ENCODE measurements around the gene ZAP70. TPM values are rescaled to one million over a fixed set of nuclear protein-coding genes. Genes with fewer than 3 reads are reported as not detected.
"Not testable (repeated sequence)": the region's sequence is repeated elsewhere in the genome, so short reads cannot be mapped to it uniquely, and the experiment has no call there.

Gene ZAP70
- total RNA-seq, 1 donor, result not detected

- DNase-seq (ENCODE audit: low read depth), result no peak
- TF ChIP-seq CTCF (IDR thresholded peaks at IDR 0.05; ENCODE audit: insufficient read depth, low read length), result no peak
- no peak overlapping the region for H3K4me3 ChIP-seq (ENCODE audit: low read depth, low read length)
Observed at GRCh38 chr2:97678298-97678697, 35.1 kb upstream of the ZAP70 start.

- H3K4me3 ChIP-seq (ENCODE audit: low read depth, low read length); DNase-seq (ENCODE audit: low read depth): not testable (repeated sequence)
Observed at GRCh38 chr2:97687235-97687634, 26.1 kb upstream of the ZAP70 start.

GRCh38 chr2:97688062-97688827 lies 25.1 kb upstream of the ZAP70 start:
- H3K4me3 ChIP-seq (ENCODE audit: low read depth, low read length), result no peak overlapping the region
- no peak for TF ChIP-seq CTCF (IDR thresholded peaks at IDR 0.05; ENCODE audit: insufficient read depth, low read length)
- DNase-seq (ENCODE audit: low read depth), result no peak

- no peak for DNase-seq (ENCODE audit: low read depth)
- no peak overlapping the region for H3K4me3 ChIP-seq (ENCODE audit: low read depth, low read length)
- TF ChIP-seq CTCF (IDR thresholded peaks at IDR 0.05; ENCODE audit: insufficient read depth, low read length), result no peak
Observed at GRCh38 chr2:97691166-97691565, 22.2 kb upstream of the ZAP70 start.

- TF ChIP-seq CTCF (IDR thresholded peaks at IDR 0.05; ENCODE audit: insufficient read depth, low read length), result no peak
- DNase-seq (ENCODE audit: low read depth), result peak; percentile 7
- no peak overlapping the region for H3K4me3 ChIP-seq (ENCODE audit: low read depth, low read length)
Observed at GRCh38 chr2:97693476-97693875, 19.9 kb upstream of the ZAP70 start.

- TF ChIP-seq CTCF (IDR thresholded peaks at IDR 0.05; ENCODE audit: insufficient read depth, low read length), result no peak
- no peak overlapping the region for H3K4me3 ChIP-seq (ENCODE audit: low read depth, low read length)
- no peak for DNase-seq (ENCODE audit: low read depth)
Observed at GRCh38 chr2:97695744-97696143, 17.6 kb upstream of the ZAP70 start.

- H3K4me3 ChIP-seq (ENCODE audit: low read depth, low read length), result no peak overlapping the region
- peak; percentile 92 for TF ChIP-seq CTCF (IDR thresholded peaks at IDR 0.05; ENCODE audit: insufficient read depth, low read length)
- DNase-seq (ENCODE audit: low read depth), result peak; percentile 84
Observed at GRCh38 chr2:97697252-97698235, 15.8 kb upstream of the ZAP70 start.
